Neutrophil (primary cell): ENCODE data around the gene RABEPK.

Experiments
- H3K27ac ChIP-seq: fragments of 200-600 bp; sonication (generic); 2 replicates; pipeline ENCODE4 v1.5.1; 2016; ENCODE audit warnings: mild to moderate bottlenecking, moderate library complexity
- H3K27me3 ChIP-seq: fragments of 200-600 bp; sonication (generic); 2 replicates; pipeline ENCODE4 v1.6.0; 2016; ENCODE audit warnings: mild to moderate bottlenecking
- H3K36me3 ChIP-seq: fragments of 200-600 bp; sonication (generic); 2 replicates; pipeline ENCODE4 v1.5.1; 2017
- H3K4me1 ChIP-seq, 2 experiments: fragments of 200-600 bp in 1 of 2; sonication (generic) in 1 of 2; 1 replicate in 1 of 2; 2 replicates in 1 of 2; pipeline versions ENCODE4 v1.5.1 to v1.6.1; 2013 to 2016; ENCODE audit warnings: low read depth in 1 of 2, low read length in 1 of 2, mild to moderate bottlenecking in 1 of 2, moderate library complexity in 1 of 2; ENCODE audit not compliant: control insufficient read depth in 1 of 2, insufficient read depth in 1 of 2
- H3K4me3 ChIP-seq, 2 experiments: fragments of 200-600 bp in 1 of 2; sonication (generic) in 1 of 2; 1 replicate in 1 of 2; 2 replicates in 1 of 2; pipeline ENCODE4 v1.5.1; 2013 to 2016; ENCODE audit warnings: low read depth in 1 of 2, low read length in 1 of 2, mild to moderate bottlenecking in 1 of 2, moderate library complexity in 1 of 2
- H3K9me3 ChIP-seq: fragments of 200-600 bp; sonication (generic); 2 replicates; pipeline ENCODE4 v1.5.1; 2016
- TF ChIP-seq, protein P1 (sequence below): fragments of 200-600 bp; sonication (generic); IDR thresholded peaks from 2 replicates; pipeline ENCODE4 v1.5.1; 2016; ENCODE audit warnings: antibody characterized with exemption

Gene RABEPK

DNA sequence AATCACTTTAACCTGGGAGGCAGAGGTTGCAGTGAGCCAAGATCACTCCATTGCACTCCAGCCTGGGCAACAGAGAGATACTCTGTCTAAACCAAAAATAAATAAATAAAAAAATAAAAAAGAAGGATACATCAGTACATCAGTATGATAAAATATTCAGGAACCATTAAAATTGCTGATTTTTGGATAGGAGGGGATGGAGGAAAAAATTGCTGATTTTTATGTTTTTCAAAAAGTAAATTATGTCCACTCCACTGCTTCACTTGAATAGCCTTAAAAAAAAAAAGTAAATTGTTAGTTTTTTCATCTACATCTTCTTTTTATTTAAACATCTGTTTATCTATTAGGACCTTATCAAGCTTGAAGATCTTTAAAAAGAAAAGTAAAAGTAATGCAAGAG, 53.9 kb downstream of the RABEPK start:
- Histone ChIP-seq H3K27ac (no peak overlapping the region), H3K4me3 (no peak overlapping the region), H3K9me3 (no peaks in the 10 kb centered on the region), H3K4me1 (peaks cover 23 to 27% of the 10 kb centered on the region in 2 experiments), H3K27me3 (no peaks in the 10 kb centered on the region), H3K36me3 (no peaks in the 10 kb centered on the region)
- TF ChIP-seq, protein P1, sequence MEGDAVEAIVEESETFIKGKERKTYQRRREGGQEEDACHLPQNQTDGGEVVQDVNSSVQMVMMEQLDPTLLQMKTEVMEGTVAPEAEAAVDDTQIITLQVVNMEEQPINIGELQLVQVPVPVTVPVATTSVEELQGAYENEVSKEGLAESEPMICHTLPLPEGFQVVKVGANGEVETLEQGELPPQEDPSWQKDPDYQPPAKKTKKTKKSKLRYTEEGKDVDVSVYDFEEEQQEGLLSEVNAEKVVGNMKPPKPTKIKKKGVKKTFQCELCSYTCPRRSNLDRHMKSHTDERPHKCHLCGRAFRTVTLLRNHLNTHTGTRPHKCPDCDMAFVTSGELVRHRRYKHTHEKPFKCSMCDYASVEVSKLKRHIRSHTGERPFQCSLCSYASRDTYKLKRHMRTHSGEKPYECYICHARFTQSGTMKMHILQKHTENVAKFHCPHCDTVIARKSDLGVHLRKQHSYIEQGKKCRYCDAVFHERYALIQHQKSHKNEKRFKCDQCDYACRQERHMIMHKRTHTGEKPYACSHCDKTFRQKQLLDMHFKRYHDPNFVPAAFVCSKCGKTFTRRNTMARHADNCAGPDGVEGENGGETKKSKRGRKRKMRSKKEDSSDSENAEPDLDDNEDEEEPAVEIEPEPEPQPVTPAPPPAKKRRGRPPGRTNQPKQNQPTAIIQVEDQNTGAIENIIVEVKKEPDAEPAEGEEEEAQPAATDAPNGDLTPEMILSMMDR: no peak

- H3K4me1 ChIP-seq: peaks cover 40 to 43% of the 10 kb centered on the region in 2 experiments
- no peaks in the 10 kb centered on the region for H3K27me3 ChIP-seq
- H3K27ac ChIP-seq: no peak overlapping the region
- no peaks in the 10 kb centered on the region for H3K36me3 ChIP-seq
- no peaks in the 10 kb centered on the region for H3K9me3 ChIP-seq
- TF ChIP-seq, protein P1: no peak
- H3K4me3 ChIP-seq: no peak overlapping the region
Measured at GRCh38 chr9:125255781-125256391, 55.5 kb downstream of the RABEPK start.

DNA sequence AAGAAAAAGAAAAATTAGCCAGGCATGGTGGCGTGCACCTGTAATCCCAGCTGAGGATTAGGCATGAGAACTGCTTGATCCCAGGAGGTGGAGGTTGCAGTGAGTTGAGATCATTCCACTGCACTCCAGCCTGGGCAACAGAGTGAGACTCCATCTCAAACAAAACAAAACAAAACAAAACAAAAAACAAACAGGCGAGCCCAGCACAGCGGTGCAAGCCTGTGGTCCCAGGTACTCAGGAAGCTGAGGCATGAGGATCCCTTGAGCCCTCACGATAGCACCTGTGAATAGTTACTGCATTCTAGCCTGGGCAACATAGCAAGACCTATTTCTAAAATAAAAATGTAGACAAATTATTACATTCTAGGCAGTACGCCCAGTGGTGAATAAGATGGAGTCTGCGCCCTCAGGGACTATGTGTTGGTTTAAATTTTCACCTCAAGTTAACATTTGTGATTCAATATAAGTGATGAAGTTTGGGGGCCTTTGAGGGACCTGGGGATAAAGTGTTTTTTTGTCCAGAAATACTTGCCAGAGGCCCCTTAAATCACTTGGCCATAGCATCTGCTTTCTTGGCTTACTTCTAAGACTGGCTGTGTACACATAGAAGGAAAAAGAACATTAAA, 57.9 kb downstream of the RABEPK start:
- peak overlapping the region; percentile 3 to 96 for H3K4me3 ChIP-seq
- H3K36me3 ChIP-seq: no peaks in the 10 kb centered on the region
- peak overlapping the region; percentile 96 for H3K27ac ChIP-seq
- H3K9me3 ChIP-seq: no peaks in the 10 kb centered on the region
- H3K4me1 ChIP-seq: peaks cover 54 to 59% of the 10 kb centered on the region in 2 experiments
- H3K27me3 ChIP-seq: no peaks in the 10 kb centered on the region
- TF ChIP-seq, protein P1: no peak

- TF ChIP-seq, protein P1: no peak
- H3K4me3 ChIP-seq: peak overlapping the region; percentile 42 to 96
- no peaks in the 10 kb centered on the region for H3K27me3 ChIP-seq
Measured at GRCh38 chr9:125258832-125259534, 58.6 kb downstream of the RABEPK start.

DNA sequence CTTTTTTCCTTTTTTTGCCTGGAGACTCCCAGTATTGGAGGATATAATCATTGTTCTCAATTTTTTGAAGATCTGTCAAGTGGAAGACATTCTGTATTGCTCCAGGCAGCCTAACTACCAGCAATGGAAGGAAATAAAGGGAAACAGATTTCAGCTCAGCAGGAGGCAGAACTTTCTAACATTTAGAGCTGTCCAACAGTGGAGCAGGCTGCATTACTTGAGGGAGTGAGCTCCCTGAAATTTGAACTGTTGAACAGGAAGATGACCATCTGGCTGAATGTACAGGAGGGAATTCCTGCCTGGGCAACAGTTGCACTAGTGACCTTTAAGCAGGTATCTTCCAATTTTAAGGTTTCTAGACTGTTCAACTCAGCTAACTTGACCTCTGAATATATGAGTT, 60.2 kb downstream of the RABEPK start:
- H3K27me3 ChIP-seq: no peaks in the 10 kb centered on the region
- H3K4me1 ChIP-seq: peaks cover 54 to 59% of the 10 kb centered on the region in 2 experiments
- TF ChIP-seq, protein P1: no peak
- peak overlapping the region; percentile 96 for H3K27ac ChIP-seq
- H3K4me3 ChIP-seq: peak overlapping the region; percentile 96
- H3K9me3 ChIP-seq: no peaks in the 10 kb centered on the region
- H3K36me3 ChIP-seq: peaks cover 5% of the 10 kb centered on the region

More at GRCh38 chr9:125258832-125259534, 58.6 kb downstream of the RABEPK start:
- Histone ChIP-seq H3K27ac (peak overlapping the region; percentile 96), H3K9me3 (no peaks in the 10 kb centered on the region), H3K36me3 (peaks cover 5% of the 10 kb centered on the region), H3K4me1 (peaks cover 54 to 59% of the 10 kb centered on the region in 2 experiments)
